Measurements from ENCODE around the gene IER5. TPM values are rescaled to one million over a fixed set of nuclear protein-coding genes. Genes with fewer than 3 reads are reported as not detected.

Gene IER5
- total RNA-seq, 1 donor, result 17.4 TPM

GRCh38 chr1:181134543-181135436 lies 46.3 kb downstream of the IER5 start:
- DNase-seq (ENCODE audit: insufficient read length, low spot score, missing footprints), result peak; percentile 78
- Histone ChIP-seq H3K36me3 (ENCODE audit: insufficient read depth, low read length) (no peaks in the 10 kb centered on the region), H2AFZ (ENCODE audit: low read length) (peak overlapping the region; percentile 61), H3K4me1 (ENCODE audit: insufficient read depth, low read length) (peaks cover 28% of the 10 kb centered on the region), H3K4me3 (ENCODE audit: insufficient read depth, low read length) (no peak overlapping the region), H3K9me3 (ENCODE audit: low read depth, low read length) (no peaks in the 10 kb centered on the region), H4K20me1 (ENCODE audit: insufficient read depth, low read length) (no peaks in the 10 kb centered on the region), H3K4me2 (ENCODE audit: insufficient read depth, low read length) (peak overlapping the region; percentile 80), H3K27me3 (ENCODE audit: insufficient read depth, low read length) (no peaks in the 10 kb centered on the region), H3K79me2 (ENCODE audit: insufficient read depth, low read length) (no peaks in the 10 kb centered on the region), H3K27ac (ENCODE audit: low read depth, low read length) (peak overlapping the region; percentile 98)
- TF ChIP-seq CTCF (IDR thresholded peaks at IDR 0.05; ENCODE audit: extremely low read depth, low read depth, low read length), result no peak

GRCh38 chr1:181135437-181135731 lies 46.9 kb downstream of the IER5 start:
- TF ChIP-seq CTCF (IDR thresholded peaks at IDR 0.05; ENCODE audit: extremely low read depth, low read depth, low read length), result peak; percentile 23
- Histone ChIP-seq H3K9me3 (ENCODE audit: low read depth, low read length) (no peaks in the 10 kb centered on the region), H2AFZ (ENCODE audit: low read length) (no peak overlapping the region), H3K27me3 (ENCODE audit: insufficient read depth, low read length) (no peaks in the 10 kb centered on the region), H3K27ac (ENCODE audit: low read depth, low read length) (peak overlapping the region; percentile 98), H3K36me3 (ENCODE audit: insufficient read depth, low read length) (no peaks in the 10 kb centered on the region), H3K4me2 (ENCODE audit: insufficient read depth, low read length) (peak overlapping the region; percentile 80), H4K20me1 (ENCODE audit: insufficient read depth, low read length) (no peaks in the 10 kb centered on the region), H3K4me3 (ENCODE audit: insufficient read depth, low read length) (no peak overlapping the region), H3K79me2 (ENCODE audit: insufficient read depth, low read length) (no peaks in the 10 kb centered on the region), H3K4me1 (ENCODE audit: insufficient read depth, low read length) (peaks cover 33% of the 10 kb centered on the region)
- DNase-seq (ENCODE audit: insufficient read length, low spot score, missing footprints), result peak; percentile 10

GRCh38 chr1:181135815-181136737 lies 47.6 kb downstream of the IER5 start:
- no peaks in the 10 kb centered on the region for H4K20me1 ChIP-seq (ENCODE audit: insufficient read depth, low read length)
- H3K4me1 ChIP-seq (ENCODE audit: insufficient read depth, low read length), result peaks cover 40% of the 10 kb centered on the region
- TF ChIP-seq CTCF (IDR thresholded peaks at IDR 0.05; ENCODE audit: extremely low read depth, low read depth, low read length), result no peak
- peak overlapping the region; percentile 80 for H3K4me2 ChIP-seq (ENCODE audit: insufficient read depth, low read length)
- no peaks in the 10 kb centered on the region for H3K27me3 ChIP-seq (ENCODE audit: insufficient read depth, low read length)
- peak; percentile 88 for DNase-seq (ENCODE audit: insufficient read length, low spot score, missing footprints)
- no peaks in the 10 kb centered on the region for H3K79me2 ChIP-seq (ENCODE audit: insufficient read depth, low read length)
- H3K9me3 ChIP-seq (ENCODE audit: low read depth, low read length), result no peaks in the 10 kb centered on the region
- no peaks in the 10 kb centered on the region for H3K36me3 ChIP-seq (ENCODE audit: insufficient read depth, low read length)
- peak overlapping the region; percentile 98 for H3K27ac ChIP-seq (ENCODE audit: low read depth, low read length)
- H2AFZ ChIP-seq (ENCODE audit: low read length), result peak overlapping the region; percentile 53
- H3K4me3 ChIP-seq (ENCODE audit: insufficient read depth, low read length), result peak overlapping the region; percentile 36

GRCh38 chr1:181136738-181137122 lies 48.2 kb downstream of the IER5 start:
- Histone ChIP-seq H2AFZ (ENCODE audit: low read length) (no peak overlapping the region), H3K36me3 (ENCODE audit: insufficient read depth, low read length) (no peaks in the 10 kb centered on the region), H3K9me3 (ENCODE audit: low read depth, low read length) (no peaks in the 10 kb centered on the region), H4K20me1 (ENCODE audit: insufficient read depth, low read length) (no peaks in the 10 kb centered on the region), H3K4me2 (ENCODE audit: insufficient read depth, low read length) (peak overlapping the region; percentile 80), H3K4me3 (ENCODE audit: insufficient read depth, low read length) (no peak overlapping the region), H3K27ac (ENCODE audit: low read depth, low read length) (peak overlapping the region; percentile 98), H3K4me1 (ENCODE audit: insufficient read depth, low read length) (peaks cover 47% of the 10 kb centered on the region), H3K79me2 (ENCODE audit: insufficient read depth, low read length) (no peaks in the 10 kb centered on the region), H3K27me3 (ENCODE audit: insufficient read depth, low read length) (no peaks in the 10 kb centered on the region)
- no peak for TF ChIP-seq CTCF (IDR thresholded peaks at IDR 0.05; ENCODE audit: extremely low read depth, low read depth, low read length)
- DNase-seq (ENCODE audit: insufficient read length, low spot score, missing footprints), result no peak
